Measurements from ENCODE around the gene ITGB7.
"Not testable (repeated sequence)": the region's sequence is repeated elsewhere in the genome, so short reads cannot be mapped to it uniquely, and the experiment has no call there.

ITGB7 gene

GRCh38 chr12:53217051-53217930, 10.2 kb upstream of the ITGB7 start:
- DNase-seq (ENCODE audit: low spot score), result peak; percentile 75

- no peak for DNase-seq (ENCODE audit: low spot score)
These were observed 8.4 kb upstream of the ITGB7 start for GRCh38 chr12:53215497-53215896.

- DNase-seq (ENCODE audit: low spot score), result no peak
These were observed 7.8 kb upstream of the ITGB7 start for GRCh38 chr12:53214687-53215455.

- no peak for DNase-seq (ENCODE audit: low spot score)
These were observed 7.2 kb upstream of the ITGB7 start for GRCh38 chr12:53214221-53214620.

- peak; percentile 93 for DNase-seq (ENCODE audit: low spot score)
These were observed 6.3 kb upstream of the ITGB7 start for GRCh38 chr12:53213348-53213747.

GRCh38 chr12:53212931-53213330, 5.9 kb upstream of the ITGB7 start:
- DNase-seq (ENCODE audit: low spot score), result no peak

- DNase-seq (ENCODE audit: low spot score), result peak; percentile 68
These were observed 4.7 kb upstream of the ITGB7 start for GRCh38 chr12:53211476-53212381.

GRCh38 chr12:53210843-53211242, 3.8 kb upstream of the ITGB7 start:
- no peak for DNase-seq (ENCODE audit: low spot score)

GRCh38 chr12:53208877-53209463, 1.9 kb upstream of the ITGB7 start:
- no peak for DNase-seq (ENCODE audit: low spot score)

GRCh38 chr12:53208435-53208834, 1.4 kb upstream of the ITGB7 start:
- no peak for DNase-seq (ENCODE audit: low spot score)

GRCh38 chr12:53205747-53206419, 1.2 kb downstream of the ITGB7 start:
- no peak for DNase-seq (ENCODE audit: low spot score)

GRCh38 chr12:53204351-53204750, 2.7 kb downstream of the ITGB7 start:
- DNase-seq (ENCODE audit: low spot score), result no peak

- not testable (repeated sequence) for DNase-seq (ENCODE audit: low spot score)
These were observed 4.7 kb downstream of the ITGB7 start for GRCh38 chr12:53202316-53202715.

GRCh38 chr12:53201639-53202038, 5.4 kb downstream of the ITGB7 start:
- DNase-seq (ENCODE audit: low spot score), result no peak

- DNase-seq (ENCODE audit: low spot score), result no peak
These were observed 5.9 kb downstream of the ITGB7 start for GRCh38 chr12:53201177-53201541.

GRCh38 chr12:53200458-53201176, 6.4 kb downstream of the ITGB7 start:
- DNase-seq (ENCODE audit: low spot score), result no peak

GRCh38 chr12:53200107-53200457, 7.0 kb downstream of the ITGB7 start:
- no peak for DNase-seq (ENCODE audit: low spot score)

- DNase-seq (ENCODE audit: low spot score), result no peak
These were observed 7.4 kb downstream of the ITGB7 start for GRCh38 chr12:53199700-53200099.

- DNase-seq (ENCODE audit: low spot score), result no peak
These were observed 8.5 kb downstream of the ITGB7 start for GRCh38 chr12:53198486-53199110.

- DNase-seq (ENCODE audit: low spot score), result no peak
These were observed 9.9 kb downstream of the ITGB7 start for GRCh38 chr12:53197011-53197640.

All from iPS-NIHi11 (cell line).